RWPE1 (cell line): Measurements from ENCODE around the gene GOLGA6D.
"Not testable (repeated sequence)": the region's sequence is repeated elsewhere in the genome, so short reads cannot be mapped to it uniquely, and the experiment has no call there.

Experiments
- CTCF ChIA-PET: fragments of 350-600 bp; sonication (Branson Sonifier 250); formaldehyde crosslinking; extraction: SDS; loops from one replicate; lab custom pipeline; 2021; lab: Yijun Ruan, JAX
- POLR2A ChIA-PET: fragments of 400-600 bp; formaldehyde crosslinking; extraction: SDS; loops from one replicate; lab custom pipeline; 2020; ENCODE audit warnings: antibody characterized with exemption; ENCODE audit not compliant: low non-redundant PET; lab: Yijun Ruan, JAX
- DNase-seq: peaks from one replicate; pipeline ENCODE4 v3.0.0; 2012; ENCODE audit warnings: low spot score
- H3K27ac ChIP-seq: fragments of 450-650 bp; 2 replicates; pipeline ENCODE4 v1.5.1; 2017
- TF ChIP-seq, protein P1 (sequence below): fragments of 450-650 bp; conservative IDR thresholded peaks from 2 replicates; pipeline ENCODE4 v1.5.1; 2017; ENCODE audit warnings: low read depth, mild to moderate bottlenecking

The GOLGA6D gene

DNA sequence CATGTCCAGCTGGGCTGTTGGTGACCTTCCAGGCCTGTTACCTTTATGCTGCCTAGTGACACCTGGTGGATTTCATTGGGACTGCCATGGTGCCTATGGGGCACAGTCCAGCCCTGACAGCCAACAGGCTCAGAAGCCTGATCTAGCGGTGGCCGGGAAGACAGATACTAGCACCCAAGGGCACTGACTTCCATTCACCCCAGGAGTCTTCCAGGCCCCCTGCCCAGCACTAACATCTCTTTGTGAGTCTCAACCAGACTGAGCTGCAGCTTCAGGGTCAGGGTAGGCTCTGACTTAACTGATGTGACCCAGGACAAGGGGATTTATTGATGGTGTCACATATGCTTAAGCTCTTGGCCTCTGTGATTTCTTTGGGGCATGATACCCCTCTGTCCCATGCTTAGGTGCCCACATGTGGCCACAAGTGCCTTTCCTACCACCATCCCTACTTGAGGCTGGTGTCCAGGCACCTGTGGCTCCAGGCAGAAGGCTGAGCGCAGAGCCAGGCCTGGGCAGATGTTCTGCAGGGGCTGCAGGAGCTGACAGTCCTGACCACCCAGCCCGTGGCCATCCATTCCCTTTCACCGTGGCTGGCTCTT, 8.0 kb upstream of the GOLGA6D start:
- CTCF ChIA-PET, result interaction anchor here (0.6 to 2.3 kb wide), 5 partner anchors 43 to 840 kb away, joined by 3 to 5 read pairs (median 3); no protein-coding TSS in a partner anchor
- H3K27ac ChIP-seq, DNase-seq, POLR2A ChIA-PET: not testable (repeated sequence)
- TF ChIP-seq, protein P1, sequence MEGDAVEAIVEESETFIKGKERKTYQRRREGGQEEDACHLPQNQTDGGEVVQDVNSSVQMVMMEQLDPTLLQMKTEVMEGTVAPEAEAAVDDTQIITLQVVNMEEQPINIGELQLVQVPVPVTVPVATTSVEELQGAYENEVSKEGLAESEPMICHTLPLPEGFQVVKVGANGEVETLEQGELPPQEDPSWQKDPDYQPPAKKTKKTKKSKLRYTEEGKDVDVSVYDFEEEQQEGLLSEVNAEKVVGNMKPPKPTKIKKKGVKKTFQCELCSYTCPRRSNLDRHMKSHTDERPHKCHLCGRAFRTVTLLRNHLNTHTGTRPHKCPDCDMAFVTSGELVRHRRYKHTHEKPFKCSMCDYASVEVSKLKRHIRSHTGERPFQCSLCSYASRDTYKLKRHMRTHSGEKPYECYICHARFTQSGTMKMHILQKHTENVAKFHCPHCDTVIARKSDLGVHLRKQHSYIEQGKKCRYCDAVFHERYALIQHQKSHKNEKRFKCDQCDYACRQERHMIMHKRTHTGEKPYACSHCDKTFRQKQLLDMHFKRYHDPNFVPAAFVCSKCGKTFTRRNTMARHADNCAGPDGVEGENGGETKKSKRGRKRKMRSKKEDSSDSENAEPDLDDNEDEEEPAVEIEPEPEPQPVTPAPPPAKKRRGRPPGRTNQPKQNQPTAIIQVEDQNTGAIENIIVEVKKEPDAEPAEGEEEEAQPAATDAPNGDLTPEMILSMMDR, result peak; percentile 98

DNA sequence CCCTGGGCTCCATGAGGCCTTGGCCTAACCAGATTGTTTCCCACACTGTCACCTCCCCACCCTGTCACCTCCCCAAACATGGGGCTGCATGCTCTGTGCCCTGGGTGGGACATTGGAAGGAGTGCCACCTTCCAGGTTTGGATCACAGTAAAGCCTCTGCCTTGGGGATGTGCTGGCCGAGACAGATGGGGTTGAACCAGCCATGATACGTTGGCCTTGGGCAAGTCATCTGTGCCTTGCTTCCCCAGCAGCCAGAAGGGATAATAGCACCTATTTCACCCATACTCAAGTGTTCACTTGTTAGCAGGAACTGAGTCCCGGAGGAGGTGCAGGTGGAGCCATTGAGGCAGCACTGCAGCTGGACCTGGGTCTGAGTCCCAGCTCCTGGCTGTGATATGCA, 7.0 kb upstream of the GOLGA6D start:
- DNase-seq, POLR2A ChIA-PET, H3K27ac ChIP-seq: not testable (repeated sequence)
- CTCF ChIA-PET, result interaction anchor here (2.3 kb wide), 1 partner anchor 246 kb away, joined by 5 read pairs; no protein-coding TSS in a partner anchor

DNA sequence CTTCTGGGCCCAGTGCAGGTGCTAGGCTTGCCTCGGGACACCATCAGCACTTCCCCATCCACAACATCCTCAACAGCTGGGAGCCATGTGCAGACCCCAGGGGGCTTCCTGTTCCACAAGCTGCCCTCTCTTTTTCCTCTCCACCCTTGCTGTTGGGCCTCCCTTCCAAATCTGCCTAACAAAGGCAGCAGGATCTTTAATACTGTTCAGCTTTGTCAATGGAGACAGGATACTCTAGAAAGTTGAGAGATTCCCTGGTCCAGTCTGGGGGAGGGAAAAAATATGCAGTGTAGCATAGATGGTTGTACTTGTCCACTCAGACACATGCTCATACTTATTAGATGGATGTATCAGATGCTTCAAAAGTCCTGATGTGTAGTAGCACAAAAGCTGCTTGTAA, 4.1 kb upstream of the GOLGA6D start:
- H3K27ac ChIP-seq, CTCF ChIA-PET, DNase-seq, POLR2A ChIA-PET: not testable (repeated sequence)

DNA sequence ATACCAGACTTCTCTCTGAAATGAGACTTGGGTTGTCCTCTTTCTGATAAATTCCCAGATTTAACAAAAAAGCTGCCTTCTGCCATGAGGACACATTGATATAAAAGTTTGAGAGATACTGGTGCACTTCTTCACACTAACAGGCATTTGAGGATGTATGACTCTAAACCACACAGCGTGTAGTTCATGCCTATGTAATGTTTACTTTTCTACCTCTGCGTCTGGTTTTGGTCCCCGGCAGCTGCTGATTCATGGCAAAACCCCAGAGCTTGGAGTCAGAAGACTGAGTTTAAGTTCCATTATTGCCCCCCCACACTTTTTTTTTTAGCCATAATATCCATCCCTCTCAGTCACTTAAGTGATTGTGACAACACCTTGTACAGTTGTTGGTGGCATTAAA, 1.5 kb downstream of the GOLGA6D start:
- DNase-seq, H3K27ac ChIP-seq, CTCF ChIA-PET, POLR2A ChIA-PET: not testable (repeated sequence)

DNA sequence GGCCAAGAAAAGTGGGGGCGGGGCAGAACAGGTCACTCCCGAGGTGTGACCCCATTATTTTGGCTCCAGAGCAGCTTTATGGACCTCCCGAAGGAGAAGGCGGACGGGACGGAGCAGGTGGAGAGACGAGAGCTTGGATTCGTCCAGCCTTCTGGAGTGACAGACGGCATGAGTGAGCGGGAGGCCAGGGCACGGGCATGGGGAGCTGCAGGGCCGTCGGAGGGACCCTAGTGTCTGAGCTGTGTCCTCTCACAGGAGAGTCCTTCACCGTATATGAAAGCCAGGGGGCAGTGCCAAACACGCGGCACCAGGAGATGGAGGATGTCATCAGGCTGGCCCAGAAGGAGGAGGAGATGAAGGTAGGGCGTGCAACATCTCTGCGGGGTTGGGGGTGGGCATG, 11.0 kb downstream of the GOLGA6D start:
- CTCF ChIA-PET, DNase-seq, H3K27ac ChIP-seq, POLR2A ChIA-PET: not testable (repeated sequence)

DNA sequence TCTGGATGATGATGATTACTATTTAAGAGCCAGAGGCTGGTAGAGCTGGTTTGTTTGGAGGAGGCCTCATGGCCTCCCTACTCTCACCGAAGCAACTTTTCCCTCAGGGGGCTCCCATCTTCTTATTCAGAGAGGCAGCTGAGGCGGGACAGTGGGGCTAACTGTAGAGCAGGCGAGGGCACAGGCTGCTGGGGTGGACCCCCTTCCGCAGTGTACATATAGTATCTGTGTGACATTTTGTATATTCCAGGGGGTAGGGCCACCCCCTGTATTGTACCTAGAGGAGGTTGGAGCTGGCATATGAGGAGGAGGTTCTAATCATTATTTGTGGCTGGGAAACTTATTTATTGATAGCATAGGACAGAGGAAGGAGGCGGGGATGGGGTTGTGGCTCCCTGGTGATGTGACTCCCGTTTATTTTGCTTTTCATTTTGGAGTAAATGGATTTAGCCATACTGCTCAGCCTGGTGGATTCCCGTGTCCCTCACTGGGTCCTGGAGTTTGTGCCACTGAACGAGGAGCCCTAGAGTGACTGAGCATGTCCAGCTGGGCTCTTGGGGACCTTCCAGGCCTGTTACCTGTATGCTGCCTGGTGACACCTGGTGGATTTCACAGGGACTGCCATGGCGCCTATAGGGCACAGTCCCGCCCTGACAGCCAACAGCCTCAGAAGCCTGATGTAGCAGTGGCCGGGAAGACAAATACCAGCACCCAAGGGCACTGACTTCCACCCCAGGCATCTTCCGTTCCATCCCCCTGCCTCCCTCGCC, 16.1 kb downstream of the GOLGA6D start:
- CTCF ChIA-PET, result interaction anchor here (0.7 kb wide), 2 partner anchors 349 to 487 kb away, joined by 3 read pairs; no protein-coding TSS in a partner anchor
- DNase-seq, POLR2A ChIA-PET, H3K27ac ChIP-seq: not testable (repeated sequence)

DNA sequence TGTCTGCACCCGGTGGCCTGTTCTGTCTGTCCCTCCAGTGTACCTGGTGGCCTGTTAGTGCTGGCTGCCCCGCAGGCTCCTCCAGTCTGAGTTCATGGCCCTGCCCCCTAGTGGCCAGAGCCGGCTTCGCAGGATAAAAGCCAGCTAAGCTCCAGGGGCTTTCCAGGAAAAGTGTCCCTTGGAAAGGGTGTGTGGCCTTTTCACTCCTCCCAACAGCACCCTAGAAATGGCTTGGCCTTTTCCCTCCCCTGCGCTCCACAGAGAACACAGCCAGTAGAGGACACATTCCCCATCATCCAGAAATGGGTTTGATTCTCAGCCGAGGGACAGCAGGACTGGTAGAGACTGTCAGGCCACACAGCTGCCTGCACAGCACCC, 16.7 kb downstream of the GOLGA6D start:
- CTCF ChIA-PET, result interaction anchor here (0.7 kb wide), 1 partner anchor 926 kb away, joined by 3 read pairs; no protein-coding TSS in a partner anchor

DNA sequence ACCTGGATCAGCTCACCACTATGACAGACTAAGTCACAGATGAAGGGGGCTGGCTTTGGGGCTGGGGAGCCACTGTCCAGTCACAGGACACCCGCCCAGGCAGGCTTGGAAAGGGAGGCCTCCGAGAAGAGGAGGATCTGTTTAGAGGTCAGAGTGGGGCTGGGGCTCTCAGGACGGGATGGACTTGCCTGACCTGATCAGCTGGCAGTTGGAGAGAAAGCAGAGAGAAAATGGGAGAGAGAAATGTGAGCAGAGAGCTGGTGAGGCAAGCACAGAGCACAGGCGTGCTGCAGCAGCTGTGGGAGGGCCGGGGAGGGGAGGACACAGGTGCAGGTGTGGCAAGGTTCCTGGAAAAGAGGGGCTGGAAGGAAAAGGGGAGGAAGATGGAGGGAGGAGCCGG, 17.4 kb downstream of the GOLGA6D start:
- POLR2A ChIA-PET, H3K27ac ChIP-seq: not testable (repeated sequence)
- CTCF ChIA-PET, result interaction anchor here (0.6 to 0.8 kb wide), 4 partner anchors 10 to 926 kb away, joined by 3 read pairs; no protein-coding TSS in a partner anchor

More for the DNA sequence above, 16.7 kb downstream of the GOLGA6D start:
- DNase-seq, H3K27ac ChIP-seq, POLR2A ChIA-PET: not testable (repeated sequence)
- TF ChIP-seq, protein P1, result peak; percentile 74

DNA sequence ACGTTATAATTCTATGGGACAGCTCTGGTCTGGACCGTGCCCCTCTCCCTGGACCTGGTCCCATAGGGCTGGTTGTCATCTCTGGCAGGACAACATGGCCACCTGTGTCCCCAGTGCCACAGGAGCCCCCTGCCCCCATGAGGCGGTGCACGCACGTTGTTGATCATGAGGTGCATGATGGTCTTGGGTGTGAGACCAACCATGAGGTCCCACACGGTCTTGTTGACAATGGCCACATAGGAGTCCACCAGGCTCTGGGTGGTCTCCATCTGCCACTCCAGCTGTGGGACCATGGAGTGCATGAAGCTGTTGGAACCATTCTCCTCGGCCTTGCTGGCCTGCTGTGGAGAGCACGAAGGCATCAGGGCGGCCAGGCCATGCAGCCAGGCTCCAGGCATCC, 19.7 kb downstream of the GOLGA6D start:
- no peak for DNase-seq
- ChIA-PET POLR2A (no interaction called here), CTCF (no interaction called here)
- TF ChIP-seq, protein P1, result no peak
- H3K27ac ChIP-seq, result no peak overlapping the region

More for the DNA sequence above, 17.4 kb downstream of the GOLGA6D start:
- DNase-seq, result not testable (repeated sequence)

DNA sequence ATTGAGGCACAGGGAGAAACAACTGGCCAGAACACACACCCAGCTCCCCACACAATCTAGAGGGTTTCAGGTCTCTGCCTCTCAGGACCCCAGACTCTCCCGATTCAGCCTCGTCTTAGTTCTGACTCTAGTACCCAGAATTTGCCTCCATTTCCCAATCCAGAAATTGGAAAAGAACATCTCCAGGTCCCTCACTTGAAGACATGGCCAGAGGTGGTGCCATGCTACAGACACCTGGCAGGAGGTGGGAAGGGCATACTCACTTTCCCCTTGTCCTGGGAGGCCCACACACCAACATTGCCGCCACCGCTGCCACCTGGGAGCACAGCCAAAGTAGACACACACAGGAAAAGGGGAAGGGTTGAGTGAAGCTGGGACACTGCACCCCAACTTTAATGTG, 20.1 kb downstream of the GOLGA6D start:
- POLR2A ChIA-PET, DNase-seq, H3K27ac ChIP-seq, CTCF ChIA-PET: not testable (repeated sequence)
